Amniotic stem cell (primary cell): Measurements from ENCODE around the gene KLK7.

ENCODE experiments used
- DNase-seq: peaks from one replicate; lab custom pipeline; 2025; lab: John Stamatoyannopoulos, UW

The KLK7 gene

GRCh38 chr19:50932018-50932689, 51.6 kb downstream of the KLK7 start:
- no peak for DNase-seq

GRCh38 chr19:50931023-50931422, 52.7 kb downstream of the KLK7 start:
- DNase-seq, result no peak

GRCh38 chr19:50928831-50929230, 54.9 kb downstream of the KLK7 start:
- no peak for DNase-seq
